A172 (cell line): ENCODE measurements around the gene NFIA. TPM values are rescaled to one million over a fixed set of nuclear protein-coding genes. Genes with fewer than 3 reads are reported as not detected.

ENCODE experiments used
- DNase-seq: peaks from one replicate; pipeline ENCODE4 v3.0.0-alpha.2; 2015; ENCODE audit warnings: low spot score
- total RNA-seq: library from RNA; depleted of rRNA; stranded (reverse); fragments of >200 nt; shearing (Covaris generic); gene quantifications from 2 replicates; pipeline ENCODE4 v1.2.3, GENCODE V29; 2014

Gene NFIA
- total RNA-seq, 1 experiment from 2014 or later, result 0.22 TPM

DNA sequence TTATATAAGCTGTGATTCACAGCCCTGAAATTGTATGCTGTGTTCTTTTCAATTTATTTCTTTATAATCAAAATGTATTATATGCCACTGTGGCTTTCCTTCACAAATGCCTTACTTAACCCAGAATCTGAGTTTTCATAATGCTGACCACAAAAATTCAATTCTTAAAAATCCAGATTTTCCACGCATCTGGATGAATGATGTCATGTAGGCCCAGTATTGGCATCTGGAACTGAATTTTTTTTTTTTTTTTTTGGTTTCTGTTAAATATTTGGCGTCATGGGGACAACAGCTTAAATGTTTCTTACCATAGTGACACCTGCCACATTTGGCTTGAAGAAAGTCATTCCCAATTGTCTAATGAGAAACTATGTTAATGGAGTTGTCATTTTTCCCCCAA lies 345.8 kb downstream of the NFIA start:
- DNase-seq, result no peak

DNA sequence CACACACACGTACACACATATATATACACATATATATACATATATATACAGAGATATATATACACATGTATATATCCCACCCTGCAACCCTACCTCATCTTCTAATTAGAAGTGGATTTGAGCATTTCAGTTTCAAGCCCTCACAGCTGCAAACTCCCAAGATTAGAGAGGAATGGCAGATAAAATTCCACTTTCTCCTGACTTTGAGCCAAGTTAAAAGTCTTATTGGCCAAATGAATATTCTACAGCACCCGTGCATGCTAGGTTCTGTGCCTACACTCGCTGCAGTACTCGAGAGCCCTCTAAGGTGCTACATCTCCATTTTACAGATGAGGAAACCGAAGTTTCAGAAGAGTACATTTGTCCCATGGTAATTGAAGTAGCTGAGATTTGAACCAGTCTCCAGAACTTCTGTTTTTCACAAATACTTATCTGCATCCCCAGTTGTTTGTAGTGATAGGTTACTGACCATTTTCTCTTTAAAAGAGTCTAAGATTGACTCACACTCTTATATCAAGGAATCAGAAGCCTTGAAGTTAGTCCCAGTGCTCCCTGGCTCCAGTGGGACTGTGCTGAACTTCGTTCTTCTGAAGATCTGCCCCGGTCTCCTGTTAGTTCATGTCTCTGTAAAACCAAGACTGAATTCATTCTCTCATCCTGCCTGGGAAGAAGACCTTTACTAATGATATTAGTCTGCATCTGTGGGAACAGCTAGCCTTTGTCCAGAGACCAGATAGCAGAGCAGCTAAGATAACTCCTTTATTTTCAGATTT lies 350.4 kb downstream of the NFIA start:
- no peak for DNase-seq

DNA sequence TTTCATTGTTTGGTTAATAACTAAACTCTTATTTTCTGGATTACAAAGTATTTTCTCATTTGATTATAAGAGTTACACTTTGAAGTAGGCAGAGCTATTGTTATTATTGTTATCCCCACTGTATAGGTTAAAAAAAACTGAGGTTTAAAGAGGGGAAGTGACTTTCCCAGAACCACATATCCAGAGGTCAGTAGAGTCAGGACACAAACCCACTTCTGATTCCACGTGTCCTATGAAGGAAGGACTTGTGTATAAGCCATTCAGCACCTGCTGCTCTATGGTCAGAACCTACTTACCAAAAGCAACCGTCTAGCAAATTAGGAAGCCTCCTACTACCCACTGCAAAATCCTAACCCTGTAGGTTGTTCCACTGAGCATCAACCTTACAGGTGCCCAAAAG lies 351.3 kb downstream of the NFIA start:
- no peak for DNase-seq

DNA sequence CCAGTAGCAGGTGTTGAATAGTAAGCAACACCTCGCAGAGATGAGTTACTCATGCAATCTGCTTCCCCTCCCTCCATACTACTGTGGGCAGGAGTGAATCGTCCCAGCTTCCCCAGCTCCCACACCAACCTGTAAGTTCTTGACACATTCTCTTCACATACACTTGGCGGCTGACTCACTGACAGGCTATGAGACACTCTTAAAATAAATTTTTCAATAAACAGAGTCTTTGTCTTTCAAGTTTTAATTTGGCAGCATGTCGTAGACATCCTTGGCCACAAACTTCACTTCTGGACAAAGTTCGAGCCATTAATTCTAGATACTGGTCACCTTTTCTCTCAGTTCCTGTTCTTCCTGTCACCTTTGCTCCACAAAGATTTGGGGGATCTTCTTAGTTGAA lies 351.9 kb downstream of the NFIA start:
- DNase-seq, result peak; percentile 35

DNA sequence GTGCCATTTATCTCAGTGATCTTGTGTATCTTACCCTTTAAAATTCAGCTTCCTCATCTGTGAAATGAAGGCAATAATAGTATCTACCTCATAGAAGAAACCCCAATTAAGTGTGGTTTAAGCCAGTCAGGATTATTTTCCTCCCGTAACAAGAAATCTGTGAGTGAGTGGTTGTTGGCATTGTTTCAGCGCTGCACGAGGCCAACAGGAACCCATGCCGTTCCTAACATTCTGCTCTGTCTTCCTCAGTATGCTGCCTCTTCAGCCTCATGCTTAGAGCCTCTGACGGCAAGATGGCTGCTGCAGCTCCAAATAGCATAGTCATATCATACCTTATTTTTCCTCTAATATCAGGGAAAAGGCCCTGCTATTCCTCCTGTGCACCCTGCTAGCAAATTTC lies 352.9 kb downstream of the NFIA start:
- DNase-seq, result no peak

DNA sequence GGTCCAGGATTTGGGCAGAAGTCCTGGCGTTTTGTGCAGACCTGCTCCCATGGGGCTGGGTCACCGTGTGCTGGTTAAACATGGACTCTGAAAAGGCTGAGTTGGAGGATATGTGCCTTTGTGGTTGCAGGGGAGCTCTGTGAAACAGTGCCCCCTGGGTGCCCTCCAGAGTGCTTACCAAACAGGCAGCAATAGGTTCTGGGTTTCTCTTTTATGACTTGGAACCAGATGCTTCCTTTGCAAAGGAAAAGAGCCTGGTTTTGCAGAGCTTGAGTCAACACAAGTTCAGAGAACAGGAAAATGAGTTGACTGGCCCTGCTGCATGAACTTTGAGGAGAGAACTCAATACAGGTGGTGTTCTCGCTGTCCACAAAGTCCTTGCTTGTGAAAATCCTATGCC lies 353.7 kb downstream of the NFIA start:
- no peak for DNase-seq

DNA sequence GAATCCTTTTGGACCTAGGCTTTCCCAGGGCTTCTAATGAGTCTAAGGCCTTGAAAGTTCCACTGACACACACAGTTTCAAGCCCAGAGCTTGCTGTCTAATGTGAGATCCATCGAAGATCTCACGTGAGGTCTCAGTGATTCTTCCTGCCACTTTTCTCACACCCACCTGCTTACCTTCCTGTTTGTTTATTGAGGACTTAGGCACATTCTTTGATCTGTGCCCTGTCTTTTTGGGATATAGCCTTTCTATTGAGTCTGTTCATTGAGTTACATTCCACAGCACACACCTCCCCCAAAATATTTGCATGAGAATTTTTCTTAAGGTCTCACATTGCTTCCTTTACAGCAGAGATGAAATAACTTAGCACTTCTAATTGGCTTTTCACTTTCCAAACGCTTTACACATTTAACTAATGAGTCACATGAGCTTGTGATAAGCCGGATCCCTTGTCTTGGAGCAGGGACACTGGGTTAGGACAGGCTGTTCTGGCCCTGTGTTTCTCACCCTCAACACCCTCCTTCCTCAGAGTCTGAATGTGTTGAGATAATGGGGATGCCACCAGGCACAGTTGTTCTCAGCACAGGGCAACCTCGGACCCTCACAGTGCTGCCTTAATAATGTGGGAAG lies 354.2 kb downstream of the NFIA start:
- no peak for DNase-seq

DNA sequence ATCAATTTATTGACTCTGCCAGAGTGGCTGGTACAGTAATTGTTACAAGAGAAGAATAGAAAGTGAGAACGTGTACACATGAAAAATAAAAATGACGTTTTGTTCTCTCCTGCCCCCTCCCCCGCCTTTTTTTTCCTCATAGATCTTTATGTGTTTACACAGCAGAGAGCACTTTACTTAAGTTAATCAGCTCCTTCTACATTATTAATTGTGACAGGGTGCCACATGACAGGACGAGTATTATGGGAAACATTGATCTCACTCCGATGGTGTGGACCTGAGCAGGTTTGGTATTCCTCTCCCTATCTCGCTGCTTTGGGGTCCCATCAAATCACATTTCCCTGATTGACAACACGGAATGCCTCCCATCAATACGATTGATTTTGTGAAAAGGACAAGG lies 356.9 kb downstream of the NFIA start:
- no peak for DNase-seq

DNA sequence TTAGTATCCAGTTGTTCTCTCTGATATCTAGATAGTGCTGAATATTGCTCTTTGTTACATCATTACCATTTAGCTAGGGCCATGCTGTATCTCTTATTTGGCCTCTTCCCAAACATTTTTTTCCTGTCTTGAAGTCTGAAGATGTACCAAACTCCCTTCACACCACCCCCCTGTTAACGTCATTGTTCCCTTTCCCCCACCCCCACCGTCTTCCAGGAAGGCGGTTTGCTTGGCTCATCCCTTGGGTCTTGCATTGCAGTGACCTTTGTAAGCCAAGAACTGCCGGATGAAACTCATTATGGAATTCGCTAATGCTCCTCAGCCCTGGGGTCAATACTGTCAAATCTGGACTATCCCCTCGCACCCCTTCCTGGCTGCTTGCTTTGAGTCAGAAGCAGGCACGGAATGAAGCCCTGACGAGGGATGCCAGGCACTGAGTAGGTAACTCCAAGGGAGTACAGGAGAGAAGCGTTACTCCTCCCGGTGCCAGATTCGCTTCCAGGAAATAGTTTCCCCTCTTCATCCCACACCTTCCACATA lies 359.4 kb downstream of the NFIA start:
- DNase-seq, result no peak

DNA sequence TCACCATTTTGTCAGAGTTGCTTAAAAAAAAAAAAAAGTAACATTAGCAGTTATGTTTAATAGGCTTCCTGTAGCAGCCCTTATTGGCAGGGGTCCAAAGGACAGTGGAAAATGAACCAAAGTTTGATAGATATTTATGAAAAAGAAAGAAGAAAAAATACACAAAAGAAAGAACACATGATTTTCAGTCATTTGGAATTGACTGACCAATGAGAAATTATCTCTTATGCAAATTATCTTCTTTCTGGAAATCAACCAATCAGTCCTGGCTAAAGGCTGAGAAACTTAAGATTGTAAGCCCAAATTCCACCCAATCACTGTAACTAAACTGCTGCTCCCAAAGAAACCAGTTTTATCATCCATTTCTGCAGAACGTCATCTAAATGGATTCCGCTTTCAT lies 360.2 kb downstream of the NFIA start:
- DNase-seq, result no peak

DNA sequence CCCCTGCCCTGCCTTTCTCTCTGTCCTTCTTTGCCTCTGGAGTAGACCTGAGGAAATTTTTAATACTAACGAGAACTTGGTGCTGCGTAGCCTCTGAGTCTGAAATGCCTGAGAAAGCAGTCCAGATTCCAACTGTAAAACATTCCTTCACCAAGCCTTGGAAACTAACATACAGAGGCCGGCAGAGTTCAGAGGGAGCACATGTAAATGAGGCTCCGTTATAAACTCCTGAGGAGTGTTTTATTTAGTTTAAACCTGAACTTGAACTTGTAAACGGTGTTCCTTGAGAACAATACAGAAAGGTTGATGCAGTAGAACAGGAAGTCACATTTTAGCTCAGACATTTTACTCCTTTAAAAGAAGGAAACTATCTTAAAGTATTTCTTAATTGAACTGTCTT lies 361.9 kb downstream of the NFIA start:
- no peak for DNase-seq

DNA sequence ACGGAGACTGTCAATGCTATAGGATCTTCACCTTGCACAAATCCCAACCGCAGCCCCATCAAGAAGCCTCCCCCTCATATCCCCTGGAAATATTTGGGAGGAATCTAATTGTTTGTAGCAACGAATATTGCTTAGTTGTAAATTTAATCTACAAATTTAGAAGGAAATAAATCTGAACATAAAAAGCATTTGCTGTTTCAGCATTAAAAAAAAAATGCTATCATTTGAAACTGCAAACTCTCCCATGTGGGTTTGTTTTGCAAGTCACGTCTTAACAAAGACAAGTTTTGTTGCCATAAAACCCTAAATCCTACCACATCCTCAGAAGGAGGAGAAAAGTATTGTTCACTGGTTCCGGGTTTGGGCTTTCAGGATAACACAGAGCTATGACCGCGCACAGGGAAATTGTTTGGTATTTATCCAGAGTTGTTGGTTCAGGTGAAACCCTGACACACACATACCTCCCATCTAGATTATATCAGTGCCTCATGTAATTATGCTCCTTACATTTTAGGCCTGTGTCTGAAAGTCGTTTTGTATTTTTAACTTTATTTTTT lies 363.0 kb downstream of the NFIA start:
- no peak for DNase-seq

DNA sequence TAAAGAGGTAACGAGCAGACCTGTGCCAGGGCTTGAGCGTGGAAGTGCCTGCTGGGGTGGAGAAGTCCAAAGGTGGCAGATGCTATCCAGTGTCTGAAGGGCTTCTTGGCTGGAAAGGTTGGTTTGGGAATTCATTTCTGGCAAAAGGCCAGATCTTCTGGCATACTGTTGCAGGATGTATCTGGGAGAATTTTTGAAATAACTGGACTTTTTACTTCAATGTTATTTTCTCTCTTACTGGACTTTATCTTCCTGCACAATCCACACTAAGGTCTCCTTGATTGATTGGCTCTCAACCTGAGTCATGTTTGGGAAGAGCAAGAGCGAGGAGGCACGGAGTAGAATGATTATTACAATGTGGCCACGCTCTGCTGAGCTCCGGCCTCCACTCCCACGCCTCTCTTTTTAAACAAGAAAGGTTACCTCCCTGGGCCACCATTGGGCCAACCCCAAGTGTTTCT lies 364.2 kb downstream of the NFIA start:
- no peak for DNase-seq

DNA sequence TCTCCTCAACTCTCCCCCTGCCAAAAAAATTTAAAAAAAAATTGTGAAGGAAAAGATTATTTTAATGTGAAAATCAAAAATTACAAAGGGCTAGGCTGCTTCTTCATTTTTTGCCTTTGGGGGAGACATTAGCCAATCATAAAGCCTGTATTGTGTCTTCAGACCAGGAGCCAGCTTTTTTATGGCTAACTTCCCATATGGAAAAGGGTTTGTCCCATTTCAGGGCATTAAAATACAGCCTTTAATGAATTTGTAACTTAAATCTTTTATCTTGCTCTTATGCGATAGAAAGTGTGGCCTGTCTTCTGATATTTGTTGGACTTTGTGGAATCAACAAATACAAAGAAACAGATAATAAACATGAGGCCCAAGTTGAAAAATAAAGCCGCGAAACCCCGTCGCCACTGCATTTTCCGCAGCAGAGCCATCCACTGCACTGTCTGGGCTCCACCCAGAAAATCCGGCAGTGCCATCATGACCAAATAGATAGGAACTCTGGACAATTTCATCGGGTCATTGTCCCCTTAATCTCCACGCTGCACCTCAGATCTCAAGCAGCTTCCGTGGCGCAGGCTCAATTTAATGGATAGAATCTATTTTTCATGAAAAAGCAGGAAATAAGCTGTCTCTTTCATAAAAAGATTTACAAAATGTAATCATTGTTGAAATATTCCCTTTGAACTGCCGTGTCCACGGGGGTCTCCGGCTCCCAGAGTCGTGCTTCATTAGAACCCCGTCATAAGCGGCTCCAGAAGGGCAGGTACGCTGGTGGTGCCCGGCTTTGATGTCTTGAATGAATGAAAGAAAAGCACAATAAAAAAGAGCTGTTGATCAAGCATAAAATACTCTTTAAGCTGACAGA lies 365.0 kb downstream of the NFIA start:
- DNase-seq, result no peak

DNA sequence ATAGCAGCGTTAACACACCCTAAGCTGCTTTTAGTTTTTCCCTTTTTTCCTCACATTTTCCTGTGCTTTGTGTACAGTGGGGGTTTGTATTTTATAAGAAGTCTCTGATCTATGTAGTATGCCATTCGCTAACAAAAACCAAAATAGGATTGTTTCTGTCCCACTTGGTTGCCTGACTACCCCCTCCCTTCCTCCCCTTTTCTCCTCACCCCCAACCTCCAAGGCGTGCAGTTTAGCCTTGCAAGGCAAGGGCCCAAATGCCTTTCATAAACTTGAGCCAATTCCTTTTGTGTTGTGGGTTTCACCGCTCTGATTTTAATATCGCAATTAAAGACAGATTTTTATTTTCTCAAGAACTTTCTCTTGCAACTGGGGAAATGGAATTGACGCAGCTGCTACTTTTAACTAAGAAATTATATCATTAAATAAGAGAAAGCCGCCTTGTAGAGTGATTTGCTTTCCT lies 365.6 kb downstream of the NFIA start:
- no peak for DNase-seq

DNA sequence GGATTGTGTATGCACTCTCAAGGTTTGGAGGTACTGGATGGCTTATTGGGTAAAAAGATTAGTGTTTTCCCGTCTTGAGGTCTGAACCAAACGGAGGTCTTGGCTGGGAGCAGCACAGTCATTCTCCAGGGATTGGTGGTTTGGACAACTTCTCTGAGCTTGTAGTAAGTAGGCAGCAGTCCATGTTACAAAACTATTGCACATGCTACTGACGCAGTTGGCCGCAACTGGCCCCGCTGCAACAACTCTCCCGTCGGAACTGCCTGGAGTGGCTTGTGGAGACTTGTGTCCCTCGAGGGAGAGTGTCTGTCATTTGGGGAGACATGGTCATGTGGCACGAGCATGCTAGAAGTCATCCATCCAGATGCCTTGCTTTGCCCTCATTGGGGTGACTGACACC lies 366.6 kb downstream of the NFIA start:
- DNase-seq, result no peak

DNA sequence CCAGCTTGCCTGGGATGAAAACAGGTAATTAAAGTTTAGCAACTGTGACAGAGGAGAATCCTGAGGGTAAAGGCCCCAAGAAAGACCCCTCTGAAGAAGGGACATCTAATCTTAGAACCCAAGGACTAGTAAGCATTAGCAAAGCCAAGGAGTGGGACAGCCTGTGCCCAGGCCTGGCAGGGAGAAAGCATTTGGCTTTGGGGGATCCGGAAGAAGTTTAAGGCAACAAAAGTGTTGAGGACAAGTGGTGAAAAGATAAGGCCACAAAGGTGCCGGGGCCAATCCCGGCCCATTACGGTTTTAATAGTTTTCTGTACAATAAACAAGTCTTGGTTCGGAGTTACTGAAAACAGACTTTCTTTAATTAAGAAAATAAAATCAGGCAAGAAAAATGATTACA lies 367.0 kb downstream of the NFIA start:
- no peak for DNase-seq

DNA sequence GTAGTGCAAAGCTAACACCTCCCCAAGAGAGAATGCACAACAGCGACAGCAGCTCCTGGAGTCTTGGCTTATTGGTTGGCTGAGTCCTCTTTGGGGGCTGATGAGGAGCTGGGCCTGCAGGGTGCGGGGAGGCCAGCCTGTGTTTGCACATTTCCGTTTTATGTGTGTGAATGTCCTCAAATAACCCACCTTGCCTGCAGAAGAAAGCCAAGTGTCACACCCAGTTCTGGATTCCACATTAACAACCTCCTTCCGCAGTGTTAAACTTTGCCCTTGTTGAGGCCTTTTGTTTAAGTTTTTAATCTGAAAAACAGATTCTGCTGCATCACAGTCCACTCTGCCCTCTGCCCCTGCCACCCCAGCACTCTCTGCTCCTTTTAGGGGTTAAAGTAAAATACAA lies 368.1 kb downstream of the NFIA start:
- no peak for DNase-seq

DNA sequence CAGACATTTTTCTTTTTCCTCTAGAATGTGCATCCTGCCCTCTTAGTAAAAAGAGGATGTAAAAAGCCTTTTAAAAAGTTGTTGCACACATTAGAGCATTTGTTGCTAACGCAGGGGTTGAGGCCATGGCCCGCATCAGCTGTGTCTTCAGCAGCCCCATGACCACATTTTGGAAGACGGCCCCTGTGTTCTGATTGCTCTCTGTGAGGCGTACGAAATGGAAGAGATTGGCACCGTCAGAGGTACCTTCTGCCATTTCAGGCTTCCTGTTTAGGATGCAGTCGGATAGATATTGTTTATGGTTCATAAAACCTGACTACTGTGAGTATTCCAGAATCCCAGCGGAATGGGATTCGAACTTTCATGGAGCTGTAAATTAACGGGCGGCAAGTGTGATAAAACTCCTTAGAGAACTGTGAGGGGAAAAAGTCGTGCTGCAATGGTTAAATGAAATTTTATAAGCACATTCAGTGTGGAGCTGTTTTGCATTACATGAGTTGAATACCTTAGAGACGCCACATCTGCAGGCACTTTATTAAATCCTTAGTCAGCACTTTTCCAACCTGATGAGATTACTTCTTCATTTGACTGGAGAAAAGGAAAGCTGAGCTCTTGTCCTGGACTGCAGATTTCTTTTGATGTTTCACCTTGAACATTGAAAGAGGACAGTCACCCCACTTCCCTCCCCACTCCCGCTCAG lies 368.7 kb downstream of the NFIA start:
- no peak for DNase-seq

DNA sequence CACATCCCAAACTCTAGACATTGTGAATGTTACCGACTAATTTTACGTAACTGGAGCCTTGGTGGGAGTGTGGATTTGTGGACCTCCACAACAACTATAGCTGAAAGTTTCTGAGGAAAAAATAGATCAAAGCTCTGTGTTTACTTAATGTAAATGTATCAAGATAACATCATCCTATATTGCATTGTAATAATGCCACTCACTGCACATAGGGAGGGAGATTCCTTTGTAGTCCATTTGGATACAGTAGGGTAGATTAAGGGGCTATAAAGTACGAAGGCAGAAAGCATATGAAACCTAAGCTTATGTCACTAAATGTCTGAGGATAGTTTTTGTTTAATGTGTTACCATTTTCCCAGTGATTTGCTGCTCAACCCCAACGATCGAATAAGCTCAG lies 369.2 kb downstream of the NFIA start:
- DNase-seq, result no peak
